Cardiac fibroblast (primary cell): Measurements from ENCODE around the gene SLC25A21.
A peak's percentile ranks its signal among the peaks of the same experiment; 100 is the strongest.
"Not testable (repeated sequence)": the region's sequence is repeated elsewhere in the genome, so short reads cannot be mapped to it uniquely, and the experiment has no call there.

Experiments
- DNase-seq, 2 donors: peaks; one replicate each; pipeline versions ENCODE4 v3.0.0 to v3.0.0-alpha.2; 2010; ENCODE audit warnings: low read depth in 2 of 2
- H3K4me3 ChIP-seq, 2 donors: replicated peaks in 1 of 2; 1 replicate in 1 of 2; 2 replicates in 1 of 2; pipeline ENCODE4 v1.5.1; 2011; ENCODE audit warnings: low read depth in 2 of 2, low read length in 2 of 2, mild to moderate bottlenecking in 2 of 2, moderate library complexity in 1 of 2
- CTCF ChIP-seq: IDR thresholded peaks from one replicate; pipeline ENCODE4 v1.5.1; 2011; ENCODE audit warnings: low read depth, mild to moderate bottlenecking, low read length, inconsistent platforms

The SLC25A21 gene

DNA sequence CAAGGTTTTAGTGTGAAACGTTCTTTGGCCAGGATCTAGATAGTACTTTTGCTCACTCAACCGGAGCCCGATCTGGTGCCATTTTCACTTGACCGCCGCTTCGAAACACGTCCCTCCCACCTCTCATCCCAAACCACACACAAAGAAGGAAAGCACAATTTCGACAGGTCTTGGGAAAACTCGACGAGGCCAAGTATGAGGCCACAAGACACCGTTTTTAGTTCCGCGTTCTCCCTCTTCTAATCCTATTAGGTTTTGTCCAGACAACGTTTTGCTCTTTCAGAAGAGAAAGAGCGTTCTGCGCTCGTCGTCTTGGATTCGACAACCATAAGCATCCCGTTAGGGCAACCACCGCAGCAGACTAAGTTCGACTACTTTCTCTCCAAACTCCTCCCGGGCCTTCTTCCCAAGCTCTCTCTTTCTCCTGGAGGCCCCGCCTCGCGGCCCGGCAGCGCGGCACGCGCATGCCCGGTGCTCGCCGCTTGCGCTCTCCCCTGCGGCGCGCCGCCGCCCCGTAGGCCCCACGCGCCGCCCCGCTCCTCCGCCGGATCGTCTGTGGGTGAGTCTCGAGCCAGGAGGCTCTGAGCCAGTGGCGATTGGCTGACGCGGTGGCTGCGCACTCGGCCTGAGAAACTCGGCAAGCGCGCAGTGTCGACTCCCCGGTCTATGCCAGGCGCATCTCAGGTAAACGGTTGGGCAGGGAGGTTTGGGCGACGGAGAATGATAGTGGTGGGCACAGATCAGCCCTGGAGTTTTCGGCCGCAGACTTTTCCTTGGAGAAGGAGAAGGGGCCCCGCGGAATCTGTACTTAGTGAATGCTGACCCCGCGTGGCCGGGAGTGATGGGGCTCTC is 25.2 kb upstream of the SLC25A21 start, which contains the start of gene MIPOL1:
Gene MIPOL1, plus strand, starts transcription at position 517 of the 852 bp plus-strand sequence. CDS start 49,952 bp downstream, outside the sequence.
- H3K4me3 ChIP-seq, result peak within 1 kb of the TSS; percentile 69 to 78

GRCh38 chr14:37196604-37197420 is 24.4 kb upstream of the SLC25A21 start:
- no peak for TF ChIP-seq CTCF
- H3K4me3 ChIP-seq, result peak overlapping the region; percentile 36 to 78
- DNase-seq, result no peak

More for the DNA sequence above, 25.2 kb upstream of the SLC25A21 start, which contains the start of gene MIPOL1:
- DNase-seq, result peak; percentile 86 to 90
- TF ChIP-seq CTCF, result peak; percentile 28

GRCh38 chr14:37195327-37195726 is 22.9 kb upstream of the SLC25A21 start:
- peak in 1 of 2 donors; percentile 51 for DNase-seq
- no peak for TF ChIP-seq CTCF
- H3K4me3 ChIP-seq, result no peak overlapping the region

GRCh38 chr14:37194698-37195097 is 22.3 kb upstream of the SLC25A21 start:
- no peak for TF ChIP-seq CTCF
- no peak overlapping the region for H3K4me3 ChIP-seq
- no peak for DNase-seq

DNA sequence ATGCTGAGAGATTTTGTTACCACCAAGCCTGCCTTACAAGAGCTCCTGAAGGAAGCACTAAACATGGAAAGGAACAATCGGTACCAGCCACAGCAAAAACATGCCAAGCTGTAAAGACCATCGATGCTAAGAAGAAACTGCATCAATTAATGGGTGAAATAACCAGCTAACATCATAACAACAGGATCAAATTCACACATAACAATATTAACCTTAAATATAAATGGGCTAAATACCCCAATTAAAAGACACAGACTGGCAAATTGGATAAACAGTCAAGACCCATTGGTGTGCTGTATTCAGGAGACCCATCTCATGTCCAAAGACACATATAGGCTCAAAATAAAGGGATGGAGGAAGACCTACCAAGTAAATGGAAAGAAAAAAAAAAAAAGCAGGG is 17.3 kb upstream of the SLC25A21 start:
- not testable (repeated sequence) for H3K4me3 ChIP-seq, DNase-seq

- not testable (repeated sequence) for H3K4me3 ChIP-seq, DNase-seq
Observed at GRCh38 chr14:37187840-37188577, 15.6 kb upstream of the SLC25A21 start.

GRCh38 chr14:37187294-37187693 is 14.9 kb upstream of the SLC25A21 start:
- no peak for TF ChIP-seq CTCF
- no peak for DNase-seq
- no peak overlapping the region for H3K4me3 ChIP-seq
